CD4-positive, alpha-beta T cell treated with Interleukin-4 for 4 hours (primary cell): ENCODE measurements around the gene PRDX1.
"Not testable (repeated sequence)": the region's sequence is repeated elsewhere in the genome, so short reads cannot be mapped to it uniquely, and the experiment has no call there.

Source experiments
- DNase-seq: peaks from one replicate; pipeline ENCODE4 v3.0.0-alpha.2; 2020

Gene PRDX1

GRCh38 chr1:45503462-45504360 is 18.0 kb downstream of the PRDX1 start:
- no peak for DNase-seq

GRCh38 chr1:45501505-45501859 is 20.2 kb downstream of the PRDX1 start:
- DNase-seq: no peak

DNA sequence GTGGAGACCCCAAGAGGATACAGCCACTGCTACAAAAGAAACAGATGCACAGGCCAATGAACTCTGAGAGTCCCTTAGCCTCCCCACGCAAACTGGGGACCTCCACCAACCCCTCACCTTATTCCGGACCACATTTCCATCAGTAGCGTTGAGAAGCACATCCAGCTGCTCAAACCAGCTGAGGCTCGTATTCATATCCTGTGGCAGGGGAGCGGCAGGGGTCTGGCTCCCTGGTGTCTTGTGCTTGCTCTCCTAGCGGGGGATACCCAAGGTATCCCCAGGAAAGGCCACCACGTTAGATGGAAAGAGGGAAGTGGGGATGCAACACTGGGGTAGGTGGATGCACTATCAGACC is 22.3 kb downstream of the PRDX1 start:
- DNase-seq: no peak

- no peak for DNase-seq
Observed at GRCh38 chr1:45498279-45498678, 23.4 kb downstream of the PRDX1 start.

DNA sequence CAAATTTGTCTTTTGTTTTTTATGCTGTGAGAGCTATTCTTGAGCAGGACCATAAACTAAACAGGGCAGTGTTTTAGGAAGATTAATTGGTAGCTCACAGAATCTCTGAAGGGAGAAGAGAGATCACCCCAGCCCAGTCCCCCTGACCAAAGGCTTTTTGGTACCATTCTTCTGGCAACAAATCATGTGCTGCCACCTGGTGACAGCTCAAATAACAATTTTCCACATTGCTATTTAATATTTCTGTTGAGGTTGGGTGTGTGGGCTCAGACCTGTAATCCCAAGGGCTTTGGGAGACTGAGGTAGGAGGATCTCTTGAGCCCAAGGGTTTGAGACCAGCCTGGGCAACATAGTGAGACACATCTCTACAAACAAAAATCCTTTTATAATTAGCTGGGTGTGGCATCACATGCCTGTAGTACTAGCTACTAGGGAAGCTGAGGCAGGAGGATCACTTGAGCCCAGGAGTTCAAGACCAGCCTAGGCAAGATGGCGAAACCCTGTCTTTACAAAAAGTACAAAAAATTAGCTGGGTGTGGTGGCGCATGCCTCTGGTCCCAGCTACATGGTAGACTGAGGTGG is 28.5 kb downstream of the PRDX1 start:
- peak; percentile 64 for DNase-seq

DNA sequence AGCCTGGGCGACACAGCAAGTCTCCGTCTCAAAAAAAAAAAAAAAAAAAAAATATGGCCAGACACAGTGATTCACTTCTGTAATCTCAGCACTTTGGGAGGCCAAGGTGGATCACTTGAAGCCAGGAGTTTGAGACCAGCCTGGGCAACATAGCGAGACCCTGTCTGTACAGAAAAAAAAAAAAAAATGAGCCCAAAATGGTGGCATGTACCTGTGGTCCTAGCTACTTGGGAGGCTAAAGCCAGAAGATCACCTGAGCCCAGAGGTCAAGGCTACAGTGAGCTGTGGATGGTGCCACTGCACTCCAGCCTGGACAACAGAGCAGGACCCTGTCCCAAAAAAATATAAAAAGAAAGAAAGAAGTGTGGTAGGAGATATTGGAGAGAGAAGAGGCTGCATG is 29.0 kb downstream of the PRDX1 start:
- no peak for DNase-seq

DNA sequence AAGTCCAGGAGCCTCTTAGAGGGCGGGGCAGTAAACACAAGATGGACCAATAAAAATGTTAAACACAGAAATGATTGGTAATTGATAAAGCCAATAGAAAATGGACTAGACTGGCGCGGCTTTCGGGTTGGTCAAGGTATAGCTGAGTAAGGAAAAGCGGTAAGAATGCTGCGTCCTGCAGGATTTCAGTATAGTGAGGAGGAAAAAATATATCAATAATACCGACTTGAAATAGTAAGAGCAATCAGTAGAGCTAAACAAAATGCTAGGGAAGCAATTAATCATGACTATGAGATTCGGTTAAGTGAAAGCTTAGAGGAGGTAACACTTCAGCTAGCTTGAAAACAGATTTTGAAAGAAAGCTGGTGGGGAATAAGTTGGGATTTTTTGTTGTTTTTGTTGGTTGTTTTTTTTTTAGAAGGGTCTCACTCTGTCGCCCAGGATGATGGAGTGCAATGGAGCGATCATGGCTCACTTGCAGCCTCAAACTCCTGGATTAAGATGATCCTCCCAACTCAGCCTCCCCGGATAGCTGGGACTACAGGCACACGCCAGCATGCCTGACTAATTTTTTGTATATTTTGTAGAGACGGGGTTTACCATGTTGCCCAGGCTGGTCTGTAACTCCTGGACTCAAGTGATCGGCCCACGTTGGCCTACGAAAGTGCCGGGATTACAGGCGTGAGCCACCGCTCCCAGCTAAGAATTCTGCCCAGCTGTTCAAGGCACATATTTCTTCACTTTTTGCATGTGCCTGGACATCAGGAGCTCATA is 30.0 kb downstream of the PRDX1 start:
- no peak for DNase-seq

DNA sequence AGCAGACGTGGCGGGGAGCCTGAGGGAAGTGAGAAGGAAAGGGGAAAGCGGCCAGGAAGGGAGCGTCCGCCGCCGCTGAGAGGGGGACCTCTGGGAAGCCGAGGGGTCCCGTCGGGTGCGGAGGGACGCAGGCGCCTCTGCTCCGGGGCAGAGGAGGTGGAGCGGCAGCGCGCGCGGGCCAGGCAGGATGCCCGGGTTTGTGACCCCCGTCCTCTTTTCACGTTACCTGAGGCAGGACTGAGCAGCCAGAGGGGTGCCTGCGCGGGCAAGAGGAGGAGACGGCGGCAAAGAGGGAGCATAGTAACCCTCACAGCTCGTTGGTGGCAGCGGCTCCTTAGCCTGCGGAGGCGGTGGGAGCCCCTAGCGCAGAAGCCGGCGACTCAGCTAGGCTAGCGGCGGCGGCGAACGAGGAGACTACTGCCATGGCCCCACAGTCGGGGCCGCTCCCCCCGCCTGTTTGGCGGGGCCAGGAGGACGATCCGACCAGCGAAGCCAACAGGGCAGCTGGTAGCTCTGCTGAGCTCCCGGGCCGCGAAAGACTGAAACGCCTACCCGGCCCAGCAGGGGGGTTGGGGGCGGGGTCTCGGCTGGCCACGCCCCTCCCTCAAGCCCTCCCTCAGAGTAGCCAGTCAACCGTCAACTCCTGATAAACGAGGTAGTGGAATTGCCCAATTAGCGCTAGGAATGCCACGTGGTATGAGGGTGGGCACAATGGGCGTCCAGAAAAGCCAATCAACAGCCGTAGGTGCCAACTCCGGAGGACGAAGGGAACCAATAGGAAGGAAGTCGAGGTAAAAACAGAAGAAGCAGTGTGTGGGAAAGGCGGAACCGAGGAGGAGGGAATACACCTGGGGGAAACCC is 30.8 kb downstream of the PRDX1 start, which contains the start of gene TESK2:
Gene TESK2 (minus strand): TSS at position 538 of the 861 bp plus-strand sequence. CDS start 33,378 bp downstream, outside the sequence.
- DNase-seq: peak; percentile 100

GRCh38 chr1:45490121-45490625 is 31.5 kb downstream of the PRDX1 start:
- DNase-seq: no peak

- peak; percentile 6 for DNase-seq
Observed at GRCh38 chr1:45489379-45489778, 32.3 kb downstream of the PRDX1 start.

DNA sequence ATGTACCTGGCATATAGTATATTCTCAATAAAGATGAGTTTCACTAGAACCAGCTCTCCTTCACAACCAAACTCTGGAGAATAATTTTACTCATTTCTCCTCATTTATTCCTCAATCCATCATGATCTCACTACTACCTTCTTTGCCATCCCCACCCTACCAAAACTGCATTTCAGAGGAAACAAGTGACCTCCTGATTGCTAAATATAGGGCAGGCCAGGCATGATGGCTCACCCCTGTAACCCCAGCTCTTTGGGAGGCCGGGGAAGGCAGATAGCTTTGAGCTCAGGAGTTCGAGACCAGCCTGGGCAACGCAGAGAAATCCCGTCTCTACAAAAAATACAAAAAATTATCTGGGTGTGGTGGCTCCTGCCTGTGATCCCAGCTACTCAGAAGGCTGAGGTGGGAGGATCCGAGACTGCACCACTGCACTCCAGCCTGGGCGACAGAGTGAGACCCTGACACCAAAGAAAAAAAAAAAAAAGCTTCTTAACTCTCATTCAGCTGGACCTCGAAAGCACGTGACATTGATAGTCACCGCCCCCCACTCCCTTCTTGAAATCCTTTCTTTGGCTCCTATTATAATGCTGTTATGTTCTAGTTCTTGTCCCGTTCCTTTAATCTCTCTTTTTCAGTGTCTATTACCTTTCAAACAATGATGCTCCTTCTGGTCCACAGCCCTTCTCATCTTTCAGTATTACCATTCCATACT is 32.9 kb downstream of the PRDX1 start:
- DNase-seq: no peak

DNA sequence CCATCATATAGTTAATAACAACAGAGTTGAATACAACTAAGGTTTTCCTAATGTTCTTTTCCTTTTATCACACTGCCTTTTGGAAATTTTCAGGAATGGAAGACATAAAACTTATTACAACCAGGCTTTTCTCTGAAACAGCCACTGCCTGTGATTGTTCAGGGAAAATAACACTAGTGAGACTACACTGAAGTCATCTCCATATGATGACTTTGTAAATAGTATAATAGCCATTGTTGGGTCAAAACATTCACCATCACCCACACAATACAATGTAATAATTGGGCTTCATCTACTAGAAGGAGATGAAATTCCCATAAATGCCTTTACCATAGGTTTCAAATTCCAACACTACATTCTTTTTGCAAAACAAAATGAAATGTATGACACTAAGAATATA is 35.7 kb downstream of the PRDX1 start:
- DNase-seq: no peak

GRCh38 chr1:45479039-45479748 is 42.5 kb downstream of the PRDX1 start:
- no peak for DNase-seq

GRCh38 chr1:45478121-45478814 is 43.4 kb downstream of the PRDX1 start:
- DNase-seq: no peak

- no peak for DNase-seq
Observed at GRCh38 chr1:45477646-45478045, 44.0 kb downstream of the PRDX1 start.

DNA sequence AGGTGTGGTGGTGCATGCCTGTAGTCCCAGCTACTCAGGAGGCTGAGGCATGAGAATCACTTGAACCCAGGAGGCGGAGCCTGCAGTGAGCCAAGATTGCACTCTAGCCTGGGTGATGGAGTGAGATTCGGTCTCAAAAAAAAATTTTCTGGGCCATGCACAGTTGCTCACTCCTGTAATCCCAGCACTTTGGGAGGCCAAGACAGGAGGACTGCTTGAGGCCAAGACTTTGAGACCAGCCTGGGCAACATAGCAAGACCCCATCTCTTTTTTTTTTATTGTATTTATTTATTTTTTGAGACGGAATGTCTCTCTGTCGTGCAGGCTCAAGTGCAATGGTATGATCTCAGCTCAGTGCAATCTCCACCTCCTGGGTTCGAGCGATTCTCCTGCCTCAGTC is 47.5 kb downstream of the PRDX1 start:
- DNase-seq: not testable (repeated sequence)

GRCh38 chr1:45473302-45473701 is 48.4 kb downstream of the PRDX1 start:
- DNase-seq: no peak

DNA sequence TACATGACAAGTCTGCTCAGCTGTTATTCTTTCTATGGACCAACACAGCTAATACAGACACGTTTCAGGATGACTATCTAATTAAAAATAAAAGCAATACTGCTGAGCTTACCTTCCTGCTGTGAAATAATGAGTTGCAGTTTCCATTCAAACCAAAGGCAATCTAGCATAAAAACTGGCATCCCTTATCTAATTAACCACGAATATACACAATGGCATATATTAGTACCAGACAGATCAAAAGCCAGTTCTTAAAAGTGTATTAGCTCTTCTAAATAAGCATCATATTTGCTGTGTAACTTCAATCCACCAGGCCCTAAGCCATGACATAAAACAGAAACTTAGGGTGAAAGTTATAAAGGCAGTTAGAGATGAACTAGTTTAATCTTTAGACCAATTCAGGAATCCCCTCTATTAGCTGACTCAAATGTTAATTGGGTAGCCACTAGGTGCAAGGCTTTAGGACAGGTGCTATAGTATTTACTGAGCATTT is 51.3 kb downstream of the PRDX1 start:
- no peak for DNase-seq

GRCh38 chr1:45467353-45467752 is 54.3 kb downstream of the PRDX1 start:
- not testable (repeated sequence) for DNase-seq

- no peak for DNase-seq
Observed at GRCh38 chr1:45465277-45465676, 56.4 kb downstream of the PRDX1 start.
